ENCODE measurements around the gene LAMA5.

LAMA5 gene

DNA sequence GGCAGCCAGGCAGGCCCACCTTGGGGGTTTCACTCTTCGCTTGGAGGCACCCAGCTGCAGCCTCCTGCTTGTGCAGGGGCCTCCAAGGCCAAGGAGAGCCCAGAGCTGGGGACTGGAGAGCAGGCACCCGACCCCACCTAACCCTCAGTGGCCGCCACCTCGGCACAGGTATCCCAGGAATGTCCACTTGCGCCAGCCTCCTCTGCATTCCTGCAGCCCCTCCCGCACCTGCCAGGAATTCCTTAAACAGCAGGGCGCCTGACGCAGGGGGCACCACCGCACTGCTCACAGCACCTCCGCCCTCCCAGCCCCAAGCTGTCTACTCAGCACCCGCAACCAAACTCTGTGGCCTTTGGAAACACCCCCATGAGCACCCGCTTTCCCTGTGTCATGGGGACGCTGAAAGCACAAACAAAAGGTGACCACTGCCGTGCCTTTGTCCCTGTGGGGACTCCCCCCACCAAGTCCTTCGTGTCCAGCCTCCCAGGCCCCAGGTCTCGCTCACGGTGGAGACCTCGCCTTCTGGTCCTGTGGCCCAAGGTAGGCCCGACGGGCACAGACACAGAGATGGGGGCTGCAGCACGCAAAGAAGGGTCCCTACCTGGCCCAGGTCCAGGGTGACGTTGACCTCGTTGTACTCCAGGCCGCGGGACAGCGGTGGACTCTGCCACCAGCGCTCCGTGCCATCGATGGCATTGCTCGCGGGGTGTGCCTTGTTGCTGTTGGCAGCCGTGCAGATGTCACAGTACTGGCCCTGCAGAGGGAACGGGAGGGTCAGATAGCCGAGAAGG is 5.1 kb downstream of the LAMA5 start:
- TF ChIP-seq RAD21 (IDR thresholded peaks at IDR 0.05; ENCODE audit: low read depth) (no peak; the same call in 1 of the 2 replicates), MAX (IDR thresholded peaks at IDR 0.05) (peak; percentile 61), EGR1 (IDR thresholded peaks at IDR 0.05) (peak; percentile 59), TEAD4 (IDR thresholded peaks at IDR 0.05) (peak; percentile 100), CEBPB (IDR thresholded peaks at IDR 0.05) (peak; percentile 86), TAF1 (IDR thresholded peaks at IDR 0.05; ENCODE audit: low read depth) (0 out of 2 replicates have a peak, but pooled peaks have one; percentile 38), YY1 (IDR thresholded peaks at IDR 0.05; ENCODE audit: low read depth) (peak; percentile 78), EP300 (IDR thresholded peaks at IDR 0.05; ENCODE audit: borderline replicate concordance) (peak; percentile 98), NFIC (IDR thresholded peaks at IDR 0.05) (peak; percentile 96), ZBTB7A (IDR thresholded peaks at IDR 0.05; ENCODE audit: low read depth) (peak; percentile 92; the same call in 1 of the 2 replicates), CREB1 (IDR thresholded peaks at IDR 0.05; ENCODE audit: low read depth) (peak; percentile 28; the same call in 1 of the 2 replicates), REST (IDR thresholded peaks at IDR 0.05; ENCODE audit: low read depth) (no peak), FOXM1 (IDR thresholded peaks at IDR 0.05; ENCODE audit: borderline replicate concordance, low read depth) (peak; percentile 89), TCF12 (IDR thresholded peaks at IDR 0.05; ENCODE audit: low read depth) (peak; percentile 99)
- TF ChIP-seq, protein P1, sequence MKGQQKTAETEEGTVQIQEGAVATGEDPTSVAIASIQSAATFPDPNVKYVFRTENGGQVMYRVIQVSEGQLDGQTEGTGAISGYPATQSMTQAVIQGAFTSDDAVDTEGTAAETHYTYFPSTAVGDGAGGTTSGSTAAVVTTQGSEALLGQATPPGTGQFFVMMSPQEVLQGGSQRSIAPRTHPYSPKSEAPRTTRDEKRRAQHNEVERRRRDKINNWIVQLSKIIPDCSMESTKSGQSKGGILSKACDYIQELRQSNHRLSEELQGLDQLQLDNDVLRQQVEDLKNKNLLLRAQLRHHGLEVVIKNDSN (IDR thresholded peaks at IDR 0.05) = 0 out of 2 replicates have a peak, but pooled peaks have one; percentile 24

GRCh38 chr20:62360854-62361798 is 6.0 kb downstream of the LAMA5 start:
- TF ChIP-seq EP300 (IDR thresholded peaks at IDR 0.05; ENCODE audit: borderline replicate concordance) (peak; percentile 65), TEAD4 (IDR thresholded peaks at IDR 0.05) (peak; percentile 72; the same call in 1 of the 2 replicates), NFIC (IDR thresholded peaks at IDR 0.05) (peak; percentile 4), CEBPB (IDR thresholded peaks at IDR 0.05) (no peak), TCF12 (IDR thresholded peaks at IDR 0.05; ENCODE audit: low read depth) (peak; percentile 48), FOXM1 (IDR thresholded peaks at IDR 0.05; ENCODE audit: borderline replicate concordance, low read depth) (peak; percentile 45; the same call in 1 of the 2 replicates), REST (IDR thresholded peaks at IDR 0.05; ENCODE audit: low read depth) (no peak), EGR1 (IDR thresholded peaks at IDR 0.05) (no peak), MAX (IDR thresholded peaks at IDR 0.05) (peak; percentile 38)
- TF ChIP-seq, protein P1 (IDR thresholded peaks at IDR 0.05) = no peak

GRCh38 chr20:62359491-62360121 is 7.5 kb downstream of the LAMA5 start:
- TF ChIP-seq REST (IDR thresholded peaks at IDR 0.05; ENCODE audit: low read depth) = no peak
- TF ChIP-seq EP300 (IDR thresholded peaks at IDR 0.05; ENCODE audit: borderline replicate concordance) = peak; percentile 82
- no peak for TF ChIP-seq CREB1 (IDR thresholded peaks at IDR 0.05; ENCODE audit: low read depth)
- 0 out of 2 replicates have a peak, but pooled peaks have one; percentile 29 for TF ChIP-seq EGR1 (IDR thresholded peaks at IDR 0.05)
- TF ChIP-seq, protein P1 (IDR thresholded peaks at IDR 0.05) = no peak
- TF ChIP-seq MAX (IDR thresholded peaks at IDR 0.05) = peak; percentile 0; the same call in 1 of the 2 replicates
- no peak for TF ChIP-seq YY1 (IDR thresholded peaks at IDR 0.05; ENCODE audit: low read depth)
- 0 out of 2 replicates have a peak, but pooled peaks have one; percentile 10 for TF ChIP-seq RAD21 (IDR thresholded peaks at IDR 0.05; ENCODE audit: low read depth)
- TF ChIP-seq TAF1 (IDR thresholded peaks at IDR 0.05; ENCODE audit: low read depth) = no peak
- peak; percentile 77 for TF ChIP-seq FOXM1 (IDR thresholded peaks at IDR 0.05; ENCODE audit: borderline replicate concordance, low read depth)
- peak; percentile 92 for TF ChIP-seq TCF12 (IDR thresholded peaks at IDR 0.05; ENCODE audit: low read depth)
- TF ChIP-seq TEAD4 (IDR thresholded peaks at IDR 0.05) = peak; percentile 25
- TF ChIP-seq ZBTB7A (IDR thresholded peaks at IDR 0.05; ENCODE audit: low read depth) = peak; percentile 6; the same call in 1 of the 2 replicates
- peak; percentile 39; the same call in 1 of the 2 replicates for TF ChIP-seq CEBPB (IDR thresholded peaks at IDR 0.05)
- peak; percentile 91 for TF ChIP-seq NFIC (IDR thresholded peaks at IDR 0.05)
